Fibroblast of lung (primary cell): ENCODE results near the gene CAPN10. TPM values are rescaled to one million over a fixed set of nuclear protein-coding genes. Genes with fewer than 3 reads are reported as not detected.

Experiments used
- DNase-seq, 2 donors: peaks; one replicate each; pipeline versions ENCODE4 v3.0.0 to v3.0.0-alpha.2; 2010; ENCODE audit warnings: low read depth in 2 of 2
- H2AFZ ChIP-seq: 2 replicates; pipeline ENCODE4 v1.5.1; 2012; ENCODE audit warnings: low read length, control low read depth, inconsistent platforms
- H3K27ac ChIP-seq: 2 replicates; pipeline ENCODE4 v1.5.1; 2011; ENCODE audit warnings: low read length, control low read depth; ENCODE audit not compliant: insufficient read depth
- H3K27me3 ChIP-seq: 2 replicates; pipeline ENCODE4 v1.5.1; 2011; ENCODE audit warnings: mild to moderate bottlenecking, low read length; ENCODE audit not compliant: control insufficient read depth, insufficient read depth
- H3K36me3 ChIP-seq: 2 replicates; pipeline ENCODE4 v1.5.1; 2011; ENCODE audit warnings: low read length; ENCODE audit not compliant: control insufficient read depth, insufficient read depth
- H3K4me1 ChIP-seq: 2 replicates; pipeline ENCODE4 v1.5.1; 2011; ENCODE audit warnings: low read length; ENCODE audit not compliant: control insufficient read depth, insufficient read depth; ENCODE audit errors: extremely low read depth
- H3K4me2 ChIP-seq: 2 replicates; pipeline ENCODE4 v1.5.1; 2011; ENCODE audit warnings: low read length, control low read depth; ENCODE audit not compliant: insufficient read depth; ENCODE audit errors: extremely low read depth
- H3K4me3 ChIP-seq, 4 experiments: fragments of 200-600 bp in 1 of 4; sonication (generic) in 1 of 4; replicated peaks in 1 of 4; 2 replicates each; pipeline ENCODE4 v1.5.1; 2011 to 2016; ENCODE audit warnings: low read length in 4 of 4, low read depth in 3 of 4, mild to moderate bottlenecking in 3 of 4, control low read depth in 2 of 4, inconsistent platforms in 1 of 4, mixed read lengths in 1 of 4; ENCODE audit not compliant: insufficient read depth in 1 of 4; ENCODE audit errors: control extremely low read depth in 1 of 4
- H3K79me2 ChIP-seq: 2 replicates; pipeline ENCODE4 v1.5.1; 2012; ENCODE audit warnings: mild to moderate bottlenecking, low read length, inconsistent platforms; ENCODE audit not compliant: control insufficient read depth, insufficient read depth
- H3K9ac ChIP-seq: 2 replicates; pipeline ENCODE4 v1.5.1; 2011; ENCODE audit warnings: mild to moderate bottlenecking, low read length, control low read depth; ENCODE audit not compliant: insufficient read depth
- H3K9me3 ChIP-seq: 2 replicates; pipeline ENCODE4 v1.5.1; 2012; ENCODE audit warnings: low read depth, low read length; ENCODE audit not compliant: control insufficient read depth, insufficient read depth
- H4K20me1 ChIP-seq: 2 replicates; pipeline ENCODE4 v1.5.1; 2011; ENCODE audit warnings: low read length; ENCODE audit not compliant: control insufficient read depth, insufficient read depth; ENCODE audit errors: extremely low read depth
- EZH2 ChIP-seq: IDR thresholded peaks from 2 replicates; pipeline ENCODE4 v1.5.1; 2012; ENCODE audit warnings: low read length, control low read depth, mild to moderate bottlenecking; ENCODE audit errors: missing control alignments
- polyA plus RNA-seq, 2 donors: library from polyadenylated mRNA; depleted of rRNA in 1 of 2; stranded (reverse) in 1 of 2; unstranded in 1 of 2; fragments of >200 nt; gene quantifications; 2 replicates each; pipeline ENCODE4 v1.2.1, GENCODE V29; 2011 to 2012; ENCODE audit warnings: missing spikeins in 1 of 2
- total RNA-seq: library from RNA; depleted of rRNA; stranded (reverse); fragments of >200 nt; gene quantifications from 2 replicates; pipeline ENCODE4 v1.2.1, GENCODE V29; 2014
- TF ChIP-seq, protein P1 (sequence below), 2 donors: IDR thresholded peaks in 1 of 2; conservative IDR thresholded peaks in 1 of 2; 1 replicate in 1 of 2; 2 replicates in 1 of 2; pipeline ENCODE4 v1.5.1; 2011 to 2012; ENCODE audit warnings: low read length in 2 of 2, control low read depth in 1 of 2, inconsistent platforms in 1 of 2, low read depth in 1 of 2, mild to moderate bottlenecking in 1 of 2

Gene CAPN10
- total and polyA plus RNA-seq, 2 donors (not counting 1 experiment from before 2014, with no cell fraction given), result 3.6 to 23.0 TPM

- DNase-seq, result peak in 1 of 2 donors; percentile 59
- Histone ChIP-seq H3K4me1 (peaks cover 4% of the 10 kb centered on the region), H3K9me3 (no peaks in the 10 kb centered on the region), H3K27me3 (no peaks in the 10 kb centered on the region), H4K20me1 (no peaks in the 10 kb centered on the region), H3K4me2 (no peak overlapping the region), H3K4me3 (no peak overlapping the region), H3K9ac (no peak overlapping the region), H2AFZ (no peak overlapping the region), H3K36me3 (peaks cover 9% of the 10 kb centered on the region), H3K79me2 (peaks cover 22% of the 10 kb centered on the region), H3K27ac (no peak overlapping the region)
- TF ChIP-seq, protein P1, sequence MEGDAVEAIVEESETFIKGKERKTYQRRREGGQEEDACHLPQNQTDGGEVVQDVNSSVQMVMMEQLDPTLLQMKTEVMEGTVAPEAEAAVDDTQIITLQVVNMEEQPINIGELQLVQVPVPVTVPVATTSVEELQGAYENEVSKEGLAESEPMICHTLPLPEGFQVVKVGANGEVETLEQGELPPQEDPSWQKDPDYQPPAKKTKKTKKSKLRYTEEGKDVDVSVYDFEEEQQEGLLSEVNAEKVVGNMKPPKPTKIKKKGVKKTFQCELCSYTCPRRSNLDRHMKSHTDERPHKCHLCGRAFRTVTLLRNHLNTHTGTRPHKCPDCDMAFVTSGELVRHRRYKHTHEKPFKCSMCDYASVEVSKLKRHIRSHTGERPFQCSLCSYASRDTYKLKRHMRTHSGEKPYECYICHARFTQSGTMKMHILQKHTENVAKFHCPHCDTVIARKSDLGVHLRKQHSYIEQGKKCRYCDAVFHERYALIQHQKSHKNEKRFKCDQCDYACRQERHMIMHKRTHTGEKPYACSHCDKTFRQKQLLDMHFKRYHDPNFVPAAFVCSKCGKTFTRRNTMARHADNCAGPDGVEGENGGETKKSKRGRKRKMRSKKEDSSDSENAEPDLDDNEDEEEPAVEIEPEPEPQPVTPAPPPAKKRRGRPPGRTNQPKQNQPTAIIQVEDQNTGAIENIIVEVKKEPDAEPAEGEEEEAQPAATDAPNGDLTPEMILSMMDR (conservative IDR thresholded peaks at IDR 0.05 in 1 of 2, IDR thresholded peaks at IDR 0.05 in 1 of 2; ENCODE audit: low read depth in 1 of 2, low read length in 2 of 2), result no peak
- TF ChIP-seq EZH2, result no peak
Measured at GRCh38 chr2:240591226-240591625, 4.7 kb downstream of the CAPN10 start.

- no peak for TF ChIP-seq EZH2
- TF ChIP-seq, protein P1 (conservative IDR thresholded peaks at IDR 0.05 in 1 of 2, IDR thresholded peaks at IDR 0.05 in 1 of 2; ENCODE audit: low read depth in 1 of 2, low read length in 2 of 2), result no peak
- no peak for DNase-seq
- no peaks in the 10 kb centered on the region for H3K27me3 ChIP-seq
- no peaks in the 10 kb centered on the region for H3K9me3 ChIP-seq
- H3K9ac ChIP-seq, result no peak overlapping the region
- H3K36me3 ChIP-seq, result peaks cover 9% of the 10 kb centered on the region
- H4K20me1 ChIP-seq, result no peaks in the 10 kb centered on the region
- H3K4me1 ChIP-seq, result peaks cover 4% of the 10 kb centered on the region
- H3K4me3 ChIP-seq, result no peak overlapping the region
- peaks cover 22% of the 10 kb centered on the region for H3K79me2 ChIP-seq
- H2AFZ ChIP-seq, result no peak overlapping the region
- H3K4me2 ChIP-seq, result no peak overlapping the region
- H3K27ac ChIP-seq, result no peak overlapping the region
Measured at GRCh38 chr2:240591784-240592183, 5.2 kb downstream of the CAPN10 start.

- Histone ChIP-seq H3K9ac (no peak overlapping the region), H3K4me2 (no peak overlapping the region), H3K27ac (no peak overlapping the region), H3K27me3 (no peaks in the 10 kb centered on the region), H3K79me2 (peaks cover 9% of the 10 kb centered on the region), H3K4me3 (no peak overlapping the region), H3K4me1 (no peaks in the 10 kb centered on the region), H3K36me3 (peaks cover 13% of the 10 kb centered on the region), H4K20me1 (no peaks in the 10 kb centered on the region), H2AFZ (no peak overlapping the region), H3K9me3 (no peaks in the 10 kb centered on the region)
- TF ChIP-seq EZH2, result no peak
- TF ChIP-seq, protein P1 (conservative IDR thresholded peaks at IDR 0.05 in 1 of 2, IDR thresholded peaks at IDR 0.05 in 1 of 2; ENCODE audit: low read depth in 1 of 2, low read length in 2 of 2), result no peak
- DNase-seq, result no peak
Measured at GRCh38 chr2:240593026-240593702, 6.6 kb downstream of the CAPN10 start.
